Measurements from ENCODE around the gene SIRT3. TPM values are rescaled to one million over a fixed set of nuclear protein-coding genes. Genes with fewer than 3 reads are reported as not detected.

The SIRT3 gene
- total RNA-seq, 1 experiment from 2014 or later, result 13.8 TPM

DNA sequence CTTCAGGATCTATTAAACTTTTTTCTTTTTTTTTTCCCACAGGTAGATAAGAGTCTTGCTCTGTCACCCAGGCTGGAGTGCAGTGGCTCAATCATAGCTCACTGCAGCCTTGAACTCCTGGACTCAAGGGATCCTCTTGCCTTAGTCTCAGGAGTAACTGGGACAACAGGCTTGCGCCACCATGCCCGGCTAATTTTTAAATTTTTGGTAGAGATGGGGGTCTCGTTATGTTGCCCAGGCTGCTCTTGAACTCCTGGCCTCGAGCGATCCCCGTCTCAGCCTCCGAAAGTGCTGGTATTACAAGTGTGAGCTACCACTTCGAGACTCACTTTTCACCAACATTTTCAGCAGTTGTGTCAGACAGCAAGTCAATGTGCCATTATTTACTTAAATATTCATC is 962 bp downstream of the SIRT3 start:
- H2AFZ ChIP-seq (ENCODE audit: low read length), result peak overlapping the region; percentile 88; the same call in 1 of the 2 replicates
- peak overlapping the region; percentile 89 for H3K9ac ChIP-seq (ENCODE audit: low read length)
- TF ChIP-seq EZH2phosphoT487 (IDR thresholded peaks at IDR 0.05; ENCODE audit: borderline replicate concordance, low read length) (no peak), EZH2 (IDR thresholded peaks at IDR 0.05; ENCODE audit: low read length, unreplicated experiment) (no peak)
- TF ChIP-seq, protein P1, sequence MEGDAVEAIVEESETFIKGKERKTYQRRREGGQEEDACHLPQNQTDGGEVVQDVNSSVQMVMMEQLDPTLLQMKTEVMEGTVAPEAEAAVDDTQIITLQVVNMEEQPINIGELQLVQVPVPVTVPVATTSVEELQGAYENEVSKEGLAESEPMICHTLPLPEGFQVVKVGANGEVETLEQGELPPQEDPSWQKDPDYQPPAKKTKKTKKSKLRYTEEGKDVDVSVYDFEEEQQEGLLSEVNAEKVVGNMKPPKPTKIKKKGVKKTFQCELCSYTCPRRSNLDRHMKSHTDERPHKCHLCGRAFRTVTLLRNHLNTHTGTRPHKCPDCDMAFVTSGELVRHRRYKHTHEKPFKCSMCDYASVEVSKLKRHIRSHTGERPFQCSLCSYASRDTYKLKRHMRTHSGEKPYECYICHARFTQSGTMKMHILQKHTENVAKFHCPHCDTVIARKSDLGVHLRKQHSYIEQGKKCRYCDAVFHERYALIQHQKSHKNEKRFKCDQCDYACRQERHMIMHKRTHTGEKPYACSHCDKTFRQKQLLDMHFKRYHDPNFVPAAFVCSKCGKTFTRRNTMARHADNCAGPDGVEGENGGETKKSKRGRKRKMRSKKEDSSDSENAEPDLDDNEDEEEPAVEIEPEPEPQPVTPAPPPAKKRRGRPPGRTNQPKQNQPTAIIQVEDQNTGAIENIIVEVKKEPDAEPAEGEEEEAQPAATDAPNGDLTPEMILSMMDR (conservative IDR thresholded peaks at IDR 0.05; ENCODE audit: low read depth, low read length), result no peak
- POLR2A ChIA-PET (ENCODE audit: unreplicated experiment), result interaction anchor here (0.7 kb wide), 1 partner anchor 29 kb away, joined by 3 read pairs; no protein-coding TSS in a partner anchor
- H3K27ac ChIP-seq (ENCODE audit: low read length), result no peak overlapping the region
- no peak for DNase-seq
- intact Hi-C loops (cut with micrococcal nuclease), result no loop called here
- H3K4me1 ChIP-seq (ENCODE audit: insufficient read depth, low read length), result peaks cover 17% of the 10 kb centered on the region
- H3K36me3 ChIP-seq (ENCODE audit: low read depth, low read length), result no peaks in the 10 kb centered on the region; the same call in 1 of the 2 replicates
- peaks cover 50% of the 10 kb centered on the region for H3K79me2 ChIP-seq (ENCODE audit: low read length)
- H3K27me3 ChIP-seq (ENCODE audit: low read length), result no peaks in the 10 kb centered on the region
- H3F3A ChIP-seq (ENCODE audit: low read length, unreplicated experiment), result no peaks in the 10 kb centered on the region
- ATAC-seq, result no peak
- H3K4me2 ChIP-seq (ENCODE audit: low read length), result peak overlapping the region; percentile 92
- no peaks in the 10 kb centered on the region for H3K9me2 ChIP-seq (replicated peaks; ENCODE audit: low read length)
- H3K4me3 ChIP-seq (ENCODE audit: low read length), result peak overlapping the region; percentile 91
- 0 out of 2 replicates have a peak, but pooled peaks cover 9% of the 10 kb centered on the region for H4K20me1 ChIP-seq (ENCODE audit: low read length)
- BruUV-seq (replicated peaks), result no TSS peak
- H3K9me3 ChIP-seq (ENCODE audit: low read length), result no peaks in the 10 kb centered on the region
- CTCF ChIA-PET, result no interaction called here

DNA sequence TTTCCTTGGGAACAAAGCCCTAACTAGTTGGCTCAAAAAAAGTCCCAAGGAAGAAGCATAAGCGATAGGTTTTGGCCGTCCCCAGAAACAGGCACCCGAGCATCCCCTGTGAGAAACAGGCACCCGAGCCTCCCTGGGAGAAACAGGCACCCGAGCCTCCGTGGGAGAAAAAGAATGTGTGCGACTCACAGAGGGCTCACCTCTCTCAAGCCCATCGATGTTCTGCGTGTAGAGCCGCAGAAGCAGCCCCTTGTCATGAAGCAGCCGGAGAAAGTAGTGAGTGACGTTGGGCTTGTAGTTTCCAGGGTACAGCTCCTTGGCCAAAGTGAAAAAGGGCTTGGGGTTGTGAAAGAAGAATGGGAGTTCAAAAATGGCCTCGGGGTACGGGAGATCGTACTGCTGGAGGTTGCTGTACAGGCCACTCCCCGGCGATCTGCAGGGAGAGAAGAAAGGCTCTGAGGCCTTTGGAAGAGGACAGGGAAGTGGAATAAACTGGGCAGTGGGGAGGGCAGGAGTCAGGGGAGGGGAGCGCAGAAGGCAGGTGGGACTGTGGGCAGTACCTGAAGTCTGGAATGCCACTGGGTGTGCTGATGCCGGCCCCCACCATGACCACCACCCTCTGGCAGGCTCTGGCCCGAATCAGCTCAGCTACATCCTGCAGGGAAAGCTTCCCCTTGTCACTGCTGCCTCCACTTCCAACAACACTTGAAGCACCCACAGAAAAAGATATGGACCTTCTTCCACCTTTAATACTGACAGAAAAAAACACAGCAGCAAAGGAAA is 3.2 kb downstream of the SIRT3 start:
- Histone ChIP-seq H3K27me3 (ENCODE audit: low read length) (no peaks in the 10 kb centered on the region), H3K27ac (ENCODE audit: low read length) (no peak overlapping the region), H3F3A (ENCODE audit: low read length, unreplicated experiment) (no peaks in the 10 kb centered on the region), H3K4me2 (ENCODE audit: low read length) (no peak overlapping the region), H3K9me3 (ENCODE audit: low read length) (no peaks in the 10 kb centered on the region), H3K4me1 (ENCODE audit: insufficient read depth, low read length) (peaks cover 8% of the 10 kb centered on the region), H3K9ac (ENCODE audit: low read length) (no peak overlapping the region), H3K4me3 (ENCODE audit: low read length) (no peak overlapping the region), H3K9me2 (replicated peaks; ENCODE audit: low read length) (no peaks in the 10 kb centered on the region), H2AFZ (ENCODE audit: low read length) (no peak overlapping the region), H3K36me3 (ENCODE audit: low read depth, low read length) (no peaks in the 10 kb centered on the region), H3K79me2 (ENCODE audit: low read length) (peaks cover 28% of the 10 kb centered on the region), H4K20me1 (ENCODE audit: low read length) (0 out of 2 replicates have a peak, but pooled peaks cover 4% of the 10 kb centered on the region)
- ATAC-seq (no peak), DNase-seq (no peak)
- intact Hi-C loops (cut with micrococcal nuclease), result no loop called here
- BruUV-seq (replicated peaks), result no TSS peak
- POLR2A ChIA-PET (ENCODE audit: unreplicated experiment), result no interaction called here
- CTCF ChIA-PET, result no interaction called here
- TF ChIP-seq EZH2phosphoT487 (IDR thresholded peaks at IDR 0.05; ENCODE audit: borderline replicate concordance, low read length) (no peak), EZH2 (IDR thresholded peaks at IDR 0.05; ENCODE audit: low read length, unreplicated experiment) (no peak)
- TF ChIP-seq, protein P1 (conservative IDR thresholded peaks at IDR 0.05; ENCODE audit: low read depth, low read length), result no peak

DNA sequence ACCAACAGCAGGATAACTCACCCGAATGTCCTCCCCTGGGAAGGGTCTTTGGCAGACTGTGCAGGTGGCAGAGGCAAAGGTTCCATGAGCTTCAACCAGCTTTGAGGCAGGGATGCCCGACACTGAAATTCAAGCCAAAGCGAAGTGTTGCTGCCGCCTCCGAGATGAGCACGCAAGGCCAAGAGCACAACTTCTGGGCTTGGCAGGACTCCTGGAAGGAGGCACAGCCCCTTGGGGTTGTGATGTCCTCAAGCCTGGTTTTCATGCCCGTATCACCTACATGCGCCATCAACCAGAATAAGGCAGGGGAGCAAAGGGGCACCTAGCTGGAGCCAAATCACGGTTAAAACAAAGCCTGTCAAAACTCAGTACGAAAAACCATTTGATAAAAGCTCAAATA is 5.7 kb downstream of the SIRT3 start:
- Histone ChIP-seq H2AFZ (ENCODE audit: low read length) (no peak overlapping the region), H3K36me3 (ENCODE audit: low read depth, low read length) (no peaks in the 10 kb centered on the region), H3K4me2 (ENCODE audit: low read length) (no peak overlapping the region), H3K79me2 (ENCODE audit: low read length) (peaks cover 9% of the 10 kb centered on the region), H3K9ac (ENCODE audit: low read length) (no peak overlapping the region), H3K9me3 (ENCODE audit: low read length) (no peaks in the 10 kb centered on the region), H3K4me3 (ENCODE audit: low read length) (no peak overlapping the region), H3K27ac (ENCODE audit: low read length) (no peak overlapping the region), H3K9me2 (replicated peaks; ENCODE audit: low read length) (no peaks in the 10 kb centered on the region), H3K4me1 (ENCODE audit: insufficient read depth, low read length) (peaks cover 5% of the 10 kb centered on the region; the same call in 1 of the 2 replicates), H3K27me3 (ENCODE audit: low read length) (no peaks in the 10 kb centered on the region), H3F3A (ENCODE audit: low read length, unreplicated experiment) (no peaks in the 10 kb centered on the region), H4K20me1 (ENCODE audit: low read length) (no peaks in the 10 kb centered on the region)
- intact Hi-C loops (cut with micrococcal nuclease), result no loop called here
- POLR2A ChIA-PET (ENCODE audit: unreplicated experiment), result no interaction called here
- CTCF ChIA-PET, result no interaction called here
- TF ChIP-seq, protein P1 (conservative IDR thresholded peaks at IDR 0.05; ENCODE audit: low read depth, low read length), result no peak
- TF ChIP-seq EZH2 (IDR thresholded peaks at IDR 0.05; ENCODE audit: low read length, unreplicated experiment), result no peak
- no peak for TF ChIP-seq EZH2phosphoT487 (IDR thresholded peaks at IDR 0.05; ENCODE audit: borderline replicate concordance, low read length)
- no TSS peak for BruUV-seq (replicated peaks)
- ATAC-seq (no peak), DNase-seq (no peak)

Measured in PC-3 (cell line).